Measurements from ENCODE around the gene RALY. TPM values are rescaled to one million over a fixed set of nuclear protein-coding genes. Genes with fewer than 3 reads are reported as not detected.

Gene RALY
- total RNA-seq: 100 to 1,000 TPM; 136 to 182 TPM
- polyA plus RNA-seq (2013, experiment 1 of 2): 164 TPM
- polyA plus RNA-seq (2013, experiment 2 of 2): 145 TPM
- long read RNA-seq, experiment 1, full-length matches to known transcripts: 25 of 69 reads
- long read RNA-seq, experiment 1, partial matches to known transcripts: 35 of 69 reads
- long read RNA-seq, experiment 1, other reads (novel, unspliced or antisense): 9 of 69 reads
- long read RNA-seq, experiment 2, full-length matches to known transcripts: 209 of 264 reads
- long read RNA-seq, experiment 2, partial matches to known transcripts: 14 of 264 reads
- long read RNA-seq, experiment 2, other reads (novel, unspliced or antisense): 41 of 264 reads
- long read RNA-seq, experiment 3, full-length matches to known transcripts: 305 of 365 reads
- long read RNA-seq, experiment 3, partial matches to known transcripts: 15 of 365 reads
- long read RNA-seq, experiment 3, other reads (novel, unspliced or antisense): 45 of 365 reads
- long read RNA-seq, experiment 4, full-length matches to known transcripts: 3 of 37 reads
- long read RNA-seq, experiment 4, partial matches to known transcripts: 33 of 37 reads
- long read RNA-seq, experiment 4, other reads (novel, unspliced or antisense): 1 of 37 reads

- H3K27ac Mint-ChIP-seq: peak within 1 kb of the TSS; percentile 99
- Histone ChIP-seq H3K27ac (ENCODE audit: low read depth, low read length) (peak within 1 kb of the TSS; percentile 100), H3K9ac (ENCODE audit: extremely low read depth, low read length, poor library complexity, severe bottlenecking) (peak within 1 kb of the TSS; percentile 86), H3K9me3 (ENCODE audit: control insufficient read depth, low read length) (no peaks in the 10 kb centered on the region), H3K36me3 (ENCODE audit: control insufficient read depth, insufficient read depth, low read length) (no peaks in the 10 kb centered on the region), H3K4me3 (ENCODE audit: low read length) (peak within 1 kb of the TSS; percentile 95), H3K4me1 (ENCODE audit: control insufficient read depth, insufficient read depth, low read length) (no peaks in the 10 kb centered on the region), H3K27me3 (ENCODE audit: control insufficient read depth, insufficient read depth, low read length, poor library complexity, severe bottlenecking) (no peaks in the 10 kb centered on the region)
- no peaks in the 10 kb centered on the region for H3K9me3 Mint-ChIP-seq
- H3K4me3 Mint-ChIP-seq: peak within 1 kb of the TSS; percentile 93
- no peaks in the 10 kb centered on the region for H3K27me3 Mint-ChIP-seq (ENCODE audit: insufficient read depth)
- H3K4me1 Mint-ChIP-seq: peaks cover 29% of the 10 kb centered on the region
- TF ChIP-seq, protein P1, sequence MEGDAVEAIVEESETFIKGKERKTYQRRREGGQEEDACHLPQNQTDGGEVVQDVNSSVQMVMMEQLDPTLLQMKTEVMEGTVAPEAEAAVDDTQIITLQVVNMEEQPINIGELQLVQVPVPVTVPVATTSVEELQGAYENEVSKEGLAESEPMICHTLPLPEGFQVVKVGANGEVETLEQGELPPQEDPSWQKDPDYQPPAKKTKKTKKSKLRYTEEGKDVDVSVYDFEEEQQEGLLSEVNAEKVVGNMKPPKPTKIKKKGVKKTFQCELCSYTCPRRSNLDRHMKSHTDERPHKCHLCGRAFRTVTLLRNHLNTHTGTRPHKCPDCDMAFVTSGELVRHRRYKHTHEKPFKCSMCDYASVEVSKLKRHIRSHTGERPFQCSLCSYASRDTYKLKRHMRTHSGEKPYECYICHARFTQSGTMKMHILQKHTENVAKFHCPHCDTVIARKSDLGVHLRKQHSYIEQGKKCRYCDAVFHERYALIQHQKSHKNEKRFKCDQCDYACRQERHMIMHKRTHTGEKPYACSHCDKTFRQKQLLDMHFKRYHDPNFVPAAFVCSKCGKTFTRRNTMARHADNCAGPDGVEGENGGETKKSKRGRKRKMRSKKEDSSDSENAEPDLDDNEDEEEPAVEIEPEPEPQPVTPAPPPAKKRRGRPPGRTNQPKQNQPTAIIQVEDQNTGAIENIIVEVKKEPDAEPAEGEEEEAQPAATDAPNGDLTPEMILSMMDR (conservative IDR thresholded peaks at IDR 0.05): no peak
- DNase-seq: no peak
- peaks cover 7% of the 10 kb centered on the region for H3K36me3 Mint-ChIP-seq (ENCODE audit: low read depth)
- WGBS, 2 experiments (ENCODE audit: insufficient coverage in 1 of 2, insufficient read length in 1 of 2): 0% methylated on average over 9 to 72 of the region's 72 CpGs
Observed at GRCh38 chr20:33993576-33994221, at the start of gene RALY. Gene RALY (plus strand): TSS chr20:33993911. CDS start chr20:34072075, 78,164 bp downstream.

DNA sequence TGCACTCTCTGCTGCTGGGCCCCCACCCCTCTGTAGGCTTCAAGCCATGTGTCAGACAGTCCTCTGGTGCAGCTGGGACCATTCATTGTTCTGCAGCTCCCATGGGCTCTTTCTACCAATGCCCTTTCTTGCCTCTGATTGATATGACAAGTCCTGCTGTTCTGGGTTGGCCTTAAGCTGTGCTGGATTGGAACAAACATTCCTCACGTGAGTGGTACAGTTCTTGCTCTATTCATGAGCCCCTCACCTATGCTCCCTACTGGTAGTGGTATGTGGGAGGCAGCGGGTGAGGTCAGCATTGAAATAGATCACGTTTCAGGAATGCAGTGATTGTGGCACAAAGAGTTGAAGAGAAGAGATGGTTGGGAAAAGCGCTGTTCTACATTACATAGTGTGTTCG is 48.8 kb upstream of the RALY start:
- no peak for DNase-seq
- peaks cover 10% of the 10 kb centered on the region for H3K9me3 ChIP-seq (ENCODE audit: control insufficient read depth, low read length)
- no peak overlapping the region for H3K4me3 Mint-ChIP-seq
- H3K36me3 Mint-ChIP-seq (ENCODE audit: low read depth): no peaks in the 10 kb centered on the region
- no peaks in the 10 kb centered on the region for H3K36me3 ChIP-seq (ENCODE audit: control insufficient read depth, insufficient read depth, low read length)
- peaks cover 6% of the 10 kb centered on the region for H3K4me1 Mint-ChIP-seq
- WGBS, 2 experiments (ENCODE audit: insufficient coverage in 1 of 2, insufficient read length in 1 of 2): 62 to 82% methylated on average over 2 to 5 of the region's 5 CpGs
- no peaks in the 10 kb centered on the region for H3K4me1 ChIP-seq (ENCODE audit: control insufficient read depth, insufficient read depth, low read length)
- no peaks in the 10 kb centered on the region for H3K27me3 ChIP-seq (ENCODE audit: control insufficient read depth, insufficient read depth, low read length, poor library complexity, severe bottlenecking)
- H3K4me3 ChIP-seq (ENCODE audit: low read length): no peak overlapping the region
- TF ChIP-seq, protein P1 (conservative IDR thresholded peaks at IDR 0.05): no peak
- no peak overlapping the region for H3K27ac Mint-ChIP-seq
- no peaks in the 10 kb centered on the region for H3K27me3 Mint-ChIP-seq (ENCODE audit: insufficient read depth)
- peaks cover 11% of the 10 kb centered on the region for H3K9me3 Mint-ChIP-seq
- H3K9ac ChIP-seq (ENCODE audit: extremely low read depth, low read length, poor library complexity, severe bottlenecking): no peak overlapping the region
- H3K27ac ChIP-seq (ENCODE audit: low read depth, low read length): peak overlapping the region; percentile 86

DNA sequence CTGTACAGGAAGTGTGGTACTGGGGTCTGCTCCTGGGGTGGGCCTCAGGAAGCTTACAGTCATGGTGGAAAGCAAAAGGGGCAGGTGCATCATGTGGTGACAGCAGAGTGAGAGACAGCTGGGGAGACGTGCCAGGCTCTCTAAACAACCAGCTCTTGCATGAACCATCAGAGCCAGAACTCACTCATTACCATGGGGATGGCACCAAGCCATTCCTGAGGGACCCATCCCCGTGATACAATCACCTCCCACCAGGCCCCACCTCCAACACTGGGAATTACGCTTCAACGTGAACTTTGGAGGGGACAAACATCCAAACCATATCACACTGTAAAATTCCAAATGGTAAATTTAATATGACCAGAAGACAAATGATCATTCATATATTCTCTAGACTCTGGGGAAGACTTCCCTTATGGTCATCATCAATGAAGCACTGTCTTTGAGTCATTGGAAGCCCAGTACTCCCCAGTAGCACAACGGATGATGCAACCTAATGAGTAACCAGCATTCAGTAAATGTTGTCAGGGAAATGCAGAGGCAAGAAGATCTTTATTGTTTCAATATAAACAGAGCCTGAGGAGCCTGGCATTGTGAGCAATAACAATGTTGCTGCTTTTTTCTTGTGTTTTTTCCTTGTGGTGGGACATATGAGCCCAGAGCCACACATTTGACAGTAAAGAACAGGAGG is 48.2 kb upstream of the RALY start:
- H3K9ac ChIP-seq (ENCODE audit: extremely low read depth, low read length, poor library complexity, severe bottlenecking): no peak overlapping the region
- no peak overlapping the region for H3K27ac Mint-ChIP-seq

More for the DNA sequence above, 48.2 kb upstream of the RALY start:
- Mint-ChIP-seq H3K36me3 (ENCODE audit: low read depth) (no peaks in the 10 kb centered on the region), H3K4me3 (no peak overlapping the region), H3K4me1 (peaks cover 4% of the 10 kb centered on the region), H3K9me3 (peaks cover 11% of the 10 kb centered on the region), H3K27me3 (ENCODE audit: insufficient read depth) (no peaks in the 10 kb centered on the region)
- peaks cover 10% of the 10 kb centered on the region for H3K9me3 ChIP-seq (ENCODE audit: control insufficient read depth, low read length)
- no peaks in the 10 kb centered on the region for H3K4me1 ChIP-seq (ENCODE audit: control insufficient read depth, insufficient read depth, low read length)
- WGBS, 2 experiments (ENCODE audit: insufficient coverage in 1 of 2, insufficient read length in 1 of 2): 90 to 91% methylated on average over 5 of the region's 5 CpGs
- DNase-seq: no peak
- H3K27ac ChIP-seq (ENCODE audit: low read depth, low read length): peak overlapping the region; percentile 86
- H3K36me3 ChIP-seq (ENCODE audit: control insufficient read depth, insufficient read depth, low read length): no peaks in the 10 kb centered on the region
- TF ChIP-seq, protein P1 (conservative IDR thresholded peaks at IDR 0.05): no peak
- no peak overlapping the region for H3K4me3 ChIP-seq (ENCODE audit: low read length)
- H3K27me3 ChIP-seq (ENCODE audit: control insufficient read depth, insufficient read depth, low read length, poor library complexity, severe bottlenecking): no peaks in the 10 kb centered on the region

All from endodermal cell (in vitro differentiated cells).